CD8-positive, alpha-beta memory T cell (primary cell): ENCODE results near the gene NLRC5. TPM values are rescaled to one million over a fixed set of nuclear protein-coding genes. Genes with fewer than 3 reads are reported as not detected.
A peak's percentile ranks its signal among the peaks of the same experiment; 100 is the strongest.

Source experiments
- CTCF ChIA-PET: fragments of 350-600 bp; sonication (Branson Sonifier 250); formaldehyde crosslinking; loops from one replicate; lab custom pipeline; 2021; ENCODE audit warnings: antibody characterized with exemption; lab: Charles Lee
- POLR2A ChIA-PET: fragments of 350-600 bp; sonication (Branson Sonifier 250); formaldehyde crosslinking; loops from one replicate; lab custom pipeline; 2021; ENCODE audit warnings: antibody characterized with exemption; lab: Charles Lee
- DNase-seq, 5 donors: peaks; one replicate each; pipeline versions ENCODE4 v3.0.0 to v3.0.0-alpha.2; 2020 to 2022; ENCODE audit warnings: mixed read lengths in 1 of 5
- H3K27ac ChIP-seq: one replicate; pipeline ENCODE4 v1.7.0; 2013; ENCODE audit warnings: low read depth, mild to moderate bottlenecking, low read length, moderate library complexity
- H3K27me3 ChIP-seq: 2 replicates; pipeline ENCODE4 v1.7.0; 2013; ENCODE audit warnings: low read length, mild to moderate bottlenecking; ENCODE audit not compliant: insufficient read depth, poor library complexity, severe bottlenecking
- H3K36me3 ChIP-seq: 2 replicates; pipeline ENCODE4 v1.7.0; 2013; ENCODE audit warnings: mild to moderate bottlenecking, low read length, moderate library complexity; ENCODE audit not compliant: insufficient read depth
- H3K4me1 ChIP-seq: 2 replicates; pipeline ENCODE4 v1.7.0; 2013; ENCODE audit warnings: mild to moderate bottlenecking, low read length, moderate library complexity; ENCODE audit not compliant: insufficient read depth
- H3K4me3 ChIP-seq: 2 replicates; pipeline ENCODE4 v1.7.0; 2013; ENCODE audit warnings: mild to moderate bottlenecking, low read length
- H3K9me3 ChIP-seq: 2 replicates; pipeline ENCODE4 v1.7.0; 2013; ENCODE audit warnings: mild to moderate bottlenecking, low read length
- H3K27ac Mint-ChIP-seq, 8 donors: one replicate each; pipeline ENCODE4 v1.8.0; 2020 to 2021; ENCODE audit warnings: mixed read lengths in 8 of 8, mild to moderate bottlenecking in 6 of 8, inconsistent platforms in 3 of 8, moderate library complexity in 3 of 8
- H3K27me3 Mint-ChIP-seq, 2 donors: one replicate each; pipeline ENCODE4 v1.8.0; 2020 to 2021; ENCODE audit warnings: mixed read lengths in 2 of 2, mild to moderate bottlenecking in 1 of 2, moderate library complexity in 1 of 2
- H3K36me3 Mint-ChIP-seq, 3 donors: one replicate each; pipeline ENCODE4 v1.8.0; 2020 to 2021; ENCODE audit warnings: mixed read lengths in 3 of 3, inconsistent platforms in 1 of 3, mild to moderate bottlenecking in 1 of 3
- H3K4me1 Mint-ChIP-seq, 3 donors: one replicate each; pipeline ENCODE4 v1.8.0; 2020 to 2021; ENCODE audit warnings: mixed read lengths in 3 of 3, inconsistent platforms in 1 of 3, mild to moderate bottlenecking in 1 of 3
- H3K4me3 Mint-ChIP-seq, 7 donors: one replicate each; pipeline ENCODE4 v1.8.0; 2020 to 2021; ENCODE audit warnings: mixed read lengths in 7 of 7, mild to moderate bottlenecking in 6 of 7, moderate library complexity in 4 of 7, inconsistent platforms in 2 of 7
- H3K9me3 Mint-ChIP-seq, 5 donors: one replicate each; pipeline ENCODE4 v1.8.0; 2020 to 2022; ENCODE audit warnings: mixed read lengths in 5 of 5, mild to moderate bottlenecking in 3 of 5, moderate library complexity in 2 of 5, inconsistent platforms in 1 of 5
- polyA plus RNA-seq: library from polyadenylated mRNA; unstranded; fragments of 300-500 nt; fragmentation: Illumina TruSeq; gene quantifications from one replicate; pipeline ENCODE4 v1.2.3, GENCODE V29; 2021
- total RNA-seq, 2 experiments: library from RNA; stranded (reverse); gene quantifications; one replicate each; pipeline ENCODE4 v1.2.3, GENCODE V29; 2021

Gene NLRC5
- total and polyA plus RNA-seq, 3 experiments from 2014 or later: 165 to 178 (median 173) TPM

DNA sequence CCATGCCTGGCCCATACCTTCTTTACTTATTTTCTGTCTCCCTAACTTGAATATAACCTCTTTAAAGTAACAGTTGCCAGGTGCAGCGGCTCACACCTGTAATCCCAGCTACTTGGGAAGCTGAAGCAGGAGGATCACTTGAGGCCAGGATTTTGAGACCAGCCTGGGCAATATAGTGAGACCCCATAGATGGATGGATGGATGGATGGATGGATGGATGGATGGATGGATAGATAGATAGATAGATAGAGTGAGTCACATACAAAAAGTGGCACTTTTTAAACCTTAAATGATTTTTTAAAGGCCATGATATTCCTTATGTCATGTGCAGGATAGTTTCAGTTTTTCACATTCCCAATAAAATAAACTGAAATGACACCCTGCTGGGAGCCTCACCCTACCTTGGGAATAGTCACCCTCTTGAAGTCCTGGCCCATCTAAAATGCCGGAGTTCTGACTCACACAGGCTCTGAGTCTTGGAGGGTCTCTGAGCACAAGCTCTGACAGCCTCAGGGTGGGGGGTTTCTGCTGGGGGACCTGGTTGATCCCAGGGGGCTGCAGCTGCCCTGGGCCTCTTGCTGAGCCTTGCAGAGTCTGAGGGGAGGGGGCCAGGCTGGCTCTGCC lies 129.2 kb downstream of the NLRC5 start:
- Mint-ChIP-seq H3K36me3 (peaks cover 0 to 3% (median 3%) of the 10 kb centered on the region in 3 donors), H3K4me1 (peaks cover 3 to 7% (median 7%) of the 10 kb centered on the region in 3 donors), H3K4me3 (peak overlapping the region in 1 of 7 donors; percentile 40), H3K27me3 (no peaks in the 10 kb centered on the region), H3K27ac (peak overlapping the region in 2 of 8 donors; percentile 68 to 77), H3K9me3 (no peaks in the 10 kb centered on the region)
- Histone ChIP-seq H3K36me3 (no peaks in the 10 kb centered on the region), H3K9me3 (no peaks in the 10 kb centered on the region), H3K27me3 (no peaks in the 10 kb centered on the region), H3K4me3 (no peak overlapping the region), H3K4me1 (peaks cover 8% of the 10 kb centered on the region), H3K27ac (no peak overlapping the region)
- DNase-seq: peak in 1 of 5 donors; percentile 22
- ChIA-PET POLR2A (interaction anchor here (0.7 kb wide), 1 partner anchor 29 kb away, joined by 8 read pairs; no protein-coding TSS in a partner anchor), CTCF (interaction anchor here (1.1 to 1.5 kb wide), 2 partner anchors 25 to 26 kb away, joined by 3 to 4 read pairs; partner anchors contain the start of gene CPNE2)

DNA sequence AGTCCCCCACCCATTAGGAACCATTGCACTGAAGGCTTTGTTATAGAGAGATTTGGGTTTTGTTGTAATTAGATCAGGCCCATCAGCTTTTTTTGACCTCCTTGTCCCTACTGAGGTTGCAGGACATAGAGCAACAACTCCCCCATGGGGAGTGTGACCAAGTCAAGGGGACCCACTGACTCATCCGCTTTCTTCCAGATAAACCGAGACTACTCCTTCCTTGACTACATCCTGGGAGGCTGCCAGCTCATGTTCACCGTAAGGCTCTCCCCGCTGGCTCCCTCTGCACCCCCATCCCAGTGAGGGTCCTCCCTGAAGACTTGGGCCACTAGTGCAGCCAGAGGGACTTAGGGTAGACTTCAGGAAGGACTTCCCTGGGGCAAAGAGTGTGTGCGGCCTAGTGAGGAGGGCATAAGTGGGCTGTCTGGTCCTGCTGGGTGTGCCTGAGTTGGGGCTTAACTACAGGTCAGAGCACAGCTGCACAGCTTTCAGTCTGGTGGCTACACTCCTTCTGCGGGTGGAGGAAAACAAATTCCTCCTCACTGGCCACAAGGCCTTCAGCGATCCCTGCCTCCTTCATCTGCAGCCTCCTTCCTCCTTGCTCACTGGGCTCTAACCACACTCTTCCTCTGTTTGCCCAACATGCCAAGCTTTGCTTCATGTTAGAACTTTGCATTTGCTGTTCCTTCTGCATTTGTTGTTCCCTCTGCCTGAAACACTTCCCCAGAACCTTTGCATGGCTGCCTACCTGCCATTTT lies 134.0 kb downstream of the NLRC5 start:
- Histone ChIP-seq H3K4me1 (peaks cover 53% of the 10 kb centered on the region), H3K27ac (no peak overlapping the region), H3K27me3 (no peaks in the 10 kb centered on the region), H3K36me3 (no peaks in the 10 kb centered on the region), H3K4me3 (no peak overlapping the region), H3K9me3 (no peaks in the 10 kb centered on the region)
- H3K27me3 Mint-ChIP-seq: no peaks in the 10 kb centered on the region
- DNase-seq: peak in 1 of 5 donors; percentile 30
- H3K9me3 Mint-ChIP-seq: no peaks in the 10 kb centered on the region
- no peaks in the 10 kb centered on the region for H3K36me3 Mint-ChIP-seq
- ChIA-PET POLR2A (no interaction called here), CTCF (no interaction called here)
- peak overlapping the region in 3 of 7 donors; percentile 7 to 52 (median 20) for H3K4me3 Mint-ChIP-seq
- peaks cover 45 to 54% (median 53%) of the 10 kb centered on the region in 3 donors for H3K4me1 Mint-ChIP-seq
- H3K27ac Mint-ChIP-seq: peak overlapping the region in 7 of 8 donors; percentile 23 to 92 (median 79)

DNA sequence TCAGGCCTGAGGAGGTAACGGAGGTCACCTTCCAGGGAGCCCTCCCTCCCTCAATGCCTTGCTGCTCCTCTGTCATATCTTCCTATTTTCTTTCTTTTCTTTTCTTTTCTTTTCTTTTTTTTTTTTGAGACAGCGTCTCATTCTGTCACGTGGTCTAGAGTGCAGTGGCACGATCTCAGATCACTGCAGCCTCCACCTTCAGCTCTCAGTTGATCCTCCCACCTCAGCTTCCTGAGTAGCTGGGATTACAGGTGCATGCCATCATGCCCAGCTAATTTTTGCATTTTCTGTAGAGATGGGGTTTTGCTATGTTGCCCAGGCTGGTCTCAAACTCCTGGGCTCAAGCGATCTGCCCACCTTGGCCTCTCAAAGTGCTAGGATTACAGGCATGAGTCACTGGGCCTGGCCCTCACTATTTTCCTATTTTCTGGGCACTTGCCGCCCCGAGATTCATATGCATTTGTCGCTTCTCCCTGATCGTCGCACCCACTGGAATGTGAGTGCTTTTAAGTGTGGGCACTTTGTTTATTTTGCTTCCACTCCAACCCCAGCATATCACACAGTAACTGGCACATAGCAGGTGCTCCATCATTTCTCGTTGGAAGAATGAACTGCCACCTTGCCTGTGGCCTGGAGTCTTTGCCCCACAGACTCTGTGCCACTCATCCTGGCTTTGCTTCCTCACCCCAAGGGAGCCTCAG lies 134.8 kb downstream of the NLRC5 start:
- H3K9me3 ChIP-seq: no peaks in the 10 kb centered on the region
- H3K9me3 Mint-ChIP-seq: no peaks in the 10 kb centered on the region
- ChIA-PET POLR2A (interaction anchor here (0.7 kb wide), 1 partner anchor 21 kb away, joined by 4 read pairs; no protein-coding TSS in a partner anchor), CTCF (no interaction called here)
- DNase-seq: peak in 1 of 5 donors; percentile 38
- H3K36me3 ChIP-seq: no peaks in the 10 kb centered on the region
- H3K27ac Mint-ChIP-seq: peak overlapping the region; percentile 23 to 92 (median 82)
- no peak overlapping the region for H3K27ac ChIP-seq
- no peaks in the 10 kb centered on the region for H3K27me3 ChIP-seq
- no peaks in the 10 kb centered on the region for H3K36me3 Mint-ChIP-seq
- H3K4me3 Mint-ChIP-seq: peak overlapping the region in 4 of 7 donors; percentile 7 to 52 (median 18)
- H3K27me3 Mint-ChIP-seq: no peaks in the 10 kb centered on the region
- H3K4me3 ChIP-seq: no peak overlapping the region
- H3K4me1 ChIP-seq: peaks cover 61% of the 10 kb centered on the region
- peaks cover 51 to 61% (median 60%) of the 10 kb centered on the region in 3 donors for H3K4me1 Mint-ChIP-seq

DNA sequence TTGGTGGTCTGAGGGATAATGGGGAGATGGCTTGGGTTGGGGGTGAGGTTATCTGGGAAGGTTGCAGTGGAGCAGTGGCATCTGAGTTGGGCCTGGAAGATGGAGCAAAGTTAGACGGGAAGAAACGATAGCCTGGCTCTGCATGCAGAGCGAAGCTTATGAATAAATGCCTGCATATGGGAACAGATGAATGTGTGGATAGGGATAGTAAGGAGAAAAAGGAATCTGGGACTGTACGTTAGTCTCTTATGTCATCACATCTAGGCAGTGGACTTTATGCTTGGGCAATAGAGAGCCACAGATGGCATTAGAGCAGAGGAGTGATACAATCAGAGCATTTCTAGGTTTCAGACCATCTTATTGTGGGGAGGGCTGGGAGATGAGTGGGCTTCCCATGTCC lies 136.0 kb downstream of the NLRC5 start:
- Histone ChIP-seq H3K36me3 (no peaks in the 10 kb centered on the region), H3K4me3 (no peak overlapping the region), H3K27me3 (no peaks in the 10 kb centered on the region), H3K4me1 (peaks cover 67% of the 10 kb centered on the region), H3K9me3 (no peaks in the 10 kb centered on the region), H3K27ac (no peak overlapping the region)
- H3K27me3 Mint-ChIP-seq: no peaks in the 10 kb centered on the region
- H3K4me1 Mint-ChIP-seq: peaks cover 63 to 74% (median 70%) of the 10 kb centered on the region in 3 donors
- no peaks in the 10 kb centered on the region for H3K36me3 Mint-ChIP-seq
- no peak for DNase-seq
- H3K27ac Mint-ChIP-seq: peak overlapping the region in 7 of 8 donors; percentile 18 to 85 (median 49)
- CTCF ChIA-PET: interaction anchor here (0.5 to 1.4 kb wide), 3 partner anchors 23 to 195 kb away, joined by 3 read pairs; partner anchors contain the start of gene CPNE2
- H3K9me3 Mint-ChIP-seq: no peaks in the 10 kb centered on the region
- POLR2A ChIA-PET: no interaction called here
- peak overlapping the region in 1 of 7 donors; percentile 20 for H3K4me3 Mint-ChIP-seq

DNA sequence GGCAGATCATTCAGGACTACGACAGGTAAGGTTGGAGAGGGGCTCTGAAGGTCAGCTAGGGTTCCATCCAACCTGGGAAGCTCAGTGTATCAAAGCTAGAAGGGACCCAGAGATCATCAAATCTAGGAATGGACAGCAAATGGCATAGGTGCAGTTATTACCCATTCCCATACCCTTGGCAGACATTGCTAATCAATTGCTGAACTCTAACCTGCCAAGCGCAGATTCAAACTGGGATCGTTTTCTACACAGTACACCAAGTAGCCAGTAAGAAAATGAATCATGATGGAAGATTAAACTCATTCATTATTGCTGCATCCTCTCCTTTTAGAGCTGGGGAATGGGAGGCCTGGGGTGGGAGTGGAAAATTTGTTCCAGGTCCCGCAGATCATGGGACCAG lies 136.6 kb downstream of the NLRC5 start:
- Mint-ChIP-seq H3K27ac (peak overlapping the region in 7 of 8 donors; percentile 84 to 99 (median 96)), H3K4me3 (peak overlapping the region in 2 of 7 donors; percentile 20 to 23), H3K9me3 (no peaks in the 10 kb centered on the region), H3K36me3 (no peaks in the 10 kb centered on the region), H3K4me1 (peaks cover 69 to 80% (median 76%) of the 10 kb centered on the region in 3 donors), H3K27me3 (no peaks in the 10 kb centered on the region)
- Histone ChIP-seq H3K4me1 (peaks cover 73% of the 10 kb centered on the region), H3K36me3 (no peaks in the 10 kb centered on the region), H3K27ac (no peak overlapping the region), H3K9me3 (no peaks in the 10 kb centered on the region), H3K27me3 (no peaks in the 10 kb centered on the region), H3K4me3 (no peak overlapping the region)
- ChIA-PET CTCF (interaction anchor here (1.0 to 5.8 kb wide), 3 partner anchors 23 to 42 kb away, joined by 3 to 23 read pairs (median 3); partner anchors contain the start of gene CPNE2), POLR2A (no interaction called here)
- no peak for DNase-seq

DNA sequence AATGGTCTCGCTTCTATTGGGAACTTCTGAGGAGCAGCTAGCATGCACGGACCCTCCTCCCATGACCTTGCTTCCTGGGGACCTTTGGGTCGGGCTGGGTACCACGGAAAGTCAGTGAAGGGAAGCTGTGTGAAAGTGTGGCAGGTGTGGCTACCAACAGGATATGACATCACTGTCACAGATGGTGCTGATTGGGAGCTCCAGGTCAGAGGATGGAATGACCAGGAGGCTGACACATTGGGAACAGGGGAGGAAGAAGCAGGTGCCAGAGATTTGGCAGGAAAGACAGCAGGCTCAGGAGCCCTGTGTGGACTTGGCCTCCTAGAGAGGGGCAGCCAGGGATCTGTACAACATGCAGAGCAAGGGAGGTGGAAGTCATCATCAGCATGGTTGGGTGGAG lies 137.1 kb downstream of the NLRC5 start:
- ChIA-PET CTCF (interaction anchor here (1.4 to 5.8 kb wide), 2 partner anchors 24 to 43 kb away, joined by 3 to 23 read pairs; no protein-coding TSS in a partner anchor), POLR2A (interaction anchor here (0.5 to 1.1 kb wide), 2 partner anchors 40 to 898 kb away, joined by 3 to 5 read pairs; no protein-coding TSS in a partner anchor)
- Histone ChIP-seq H3K4me3 (no peak overlapping the region), H3K27me3 (no peaks in the 10 kb centered on the region), H3K9me3 (no peaks in the 10 kb centered on the region), H3K36me3 (no peaks in the 10 kb centered on the region), H3K4me1 (peaks cover 77% of the 10 kb centered on the region), H3K27ac (no peak overlapping the region)
- H3K4me3 Mint-ChIP-seq: peak overlapping the region in 6 of 7 donors; percentile 2 to 77 (median 62)
- no peaks in the 10 kb centered on the region for H3K36me3 Mint-ChIP-seq
- DNase-seq: no peak
- H3K27ac Mint-ChIP-seq: peak overlapping the region; percentile 74 to 99 (median 96)
- peaks cover 72 to 84% (median 80%) of the 10 kb centered on the region in 3 donors for H3K4me1 Mint-ChIP-seq
- H3K9me3 Mint-ChIP-seq: no peaks in the 10 kb centered on the region
- no peaks in the 10 kb centered on the region for H3K27me3 Mint-ChIP-seq

DNA sequence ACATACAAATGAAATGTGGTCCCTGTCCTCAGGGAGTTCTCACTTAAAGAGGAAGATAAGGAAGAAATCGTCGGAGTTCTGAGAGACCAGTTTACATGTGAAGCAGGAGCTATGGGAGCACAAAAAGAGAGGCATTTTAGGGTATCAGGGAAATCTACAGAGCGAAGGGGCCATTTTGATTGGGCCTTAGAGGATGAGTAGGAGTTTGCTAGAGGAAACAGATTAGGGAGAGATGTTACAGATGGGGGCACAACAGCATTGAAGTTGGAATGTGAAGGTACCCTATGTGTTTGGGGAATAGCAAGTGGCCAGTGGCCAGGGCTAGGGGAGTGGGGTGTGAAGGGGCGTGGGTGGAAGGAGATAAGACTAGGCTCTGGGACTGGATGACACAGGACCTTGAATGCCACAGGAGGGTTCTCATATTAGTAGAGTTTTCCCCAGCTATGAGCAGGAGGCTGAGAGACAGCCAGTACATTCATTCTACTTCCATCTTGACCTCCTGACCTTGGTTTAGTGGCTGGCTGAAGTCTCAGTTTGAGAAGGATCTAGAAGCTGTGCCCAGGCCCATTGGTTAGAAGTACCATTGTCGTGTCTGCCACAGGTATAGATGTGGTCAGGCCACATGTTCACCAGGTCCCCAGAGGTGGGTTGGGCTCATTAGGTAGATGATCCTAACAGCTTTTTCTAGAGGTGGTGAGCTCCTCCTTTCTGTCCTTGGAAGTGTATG lies 137.8 kb downstream of the NLRC5 start:
- Histone ChIP-seq H3K4me3 (no peak overlapping the region), H3K27ac (no peak overlapping the region), H3K36me3 (no peaks in the 10 kb centered on the region), H3K27me3 (no peaks in the 10 kb centered on the region), H3K9me3 (no peaks in the 10 kb centered on the region), H3K4me1 (peaks cover 85% of the 10 kb centered on the region)
- DNase-seq: no peak
- H3K27ac Mint-ChIP-seq: peak overlapping the region; percentile 84 to 99 (median 96)
- peak overlapping the region in 6 of 7 donors; percentile 49 to 77 (median 64) for H3K4me3 Mint-ChIP-seq
- no peaks in the 10 kb centered on the region for H3K27me3 Mint-ChIP-seq
- no peaks in the 10 kb centered on the region for H3K9me3 Mint-ChIP-seq
- H3K4me1 Mint-ChIP-seq: peaks cover 79 to 92% (median 88%) of the 10 kb centered on the region in 3 donors
- CTCF ChIA-PET: interaction anchor here (1.1 to 5.8 kb wide), 4 partner anchors 9 to 44 kb away, joined by 3 to 23 read pairs (median 10); partner anchors contain the start of gene CPNE2
- no peaks in the 10 kb centered on the region for H3K36me3 Mint-ChIP-seq
- POLR2A ChIA-PET: interaction anchor here (0.5 to 1.1 kb wide), 2 partner anchors 41 to 897 kb away, joined by 3 to 5 read pairs; no protein-coding TSS in a partner anchor
